AG09309 (cell line): ENCODE measurements around the gene ABHD3.
"Not testable (repeated sequence)": the region's sequence is repeated elsewhere in the genome, so short reads cannot be mapped to it uniquely, and the experiment has no call there.

Experiments used
- DNase-seq: peaks from one replicate; pipeline ENCODE4 v3.0.0-alpha.2; 2010; ENCODE audit warnings: low read depth
- H3K4me3 ChIP-seq: 2 replicates; pipeline ENCODE4 v1.5.1; 2011; ENCODE audit warnings: mild to moderate bottlenecking, low read depth, low read length, moderate library complexity; ENCODE audit not compliant: control insufficient read depth
- CTCF ChIP-seq: IDR thresholded peaks from 2 replicates; pipeline ENCODE4 v1.5.1; 2011; ENCODE audit warnings: mild to moderate bottlenecking, low read depth, low read length, inconsistent platforms; ENCODE audit not compliant: insufficient read depth, control insufficient read depth; ENCODE audit errors: missing control alignments

The ABHD3 gene

GRCh38 chr18:21742315-21742687 lies 37.7 kb upstream of the ABHD3 start:
- TF ChIP-seq CTCF, result no peak
- peak overlapping the region; percentile 81 for H3K4me3 ChIP-seq
- DNase-seq, result no peak

GRCh38 chr18:21741562-21742314 lies 37.2 kb upstream of the ABHD3 start:
- no peak for DNase-seq
- TF ChIP-seq CTCF, result peak; percentile 7
- peak overlapping the region; percentile 81 for H3K4me3 ChIP-seq

- no peak for TF ChIP-seq CTCF
- peak overlapping the region; percentile 81 for H3K4me3 ChIP-seq
- DNase-seq, result no peak
Measured at GRCh38 chr18:21741312-21741561, 36.7 kb upstream of the ABHD3 start.

- peak within 1 kb of the TSS; percentile 81 for H3K4me3 ChIP-seq
- TF ChIP-seq CTCF, result no peak
- DNase-seq, result peak; percentile 78
Measured at GRCh38 chr18:21740538-21741311, 36.2 kb upstream of the ABHD3 start, which contains the start of gene MIB1. TSS of gene MIB1 (plus strand) at chr18:21740792. CDS start at chr18:21741584, 792 bp downstream.

GRCh38 chr18:21739604-21740537 lies 35.3 kb upstream of the ABHD3 start:
- peak overlapping the region; percentile 81 for H3K4me3 ChIP-seq
- no peak for DNase-seq
- no peak for TF ChIP-seq CTCF

GRCh38 chr18:21736926-21737325 lies 32.4 kb upstream of the ABHD3 start:
- not testable (repeated sequence) for H3K4me3 ChIP-seq

More at GRCh38 chr18:21736926-21737325, 32.4 kb upstream of the ABHD3 start:
- DNase-seq, result not testable (repeated sequence)
